ENCODE measurements around the gene CPE.
"Not testable (repeated sequence)": the region's sequence is repeated elsewhere in the genome, so short reads cannot be mapped to it uniquely, and the experiment has no call there.

CPE gene

GRCh38 chr4:165489786-165490185 lies 111.0 kb downstream of the CPE start:
- no peak overlapping the region for H3K4me3 Mint-ChIP-seq

GRCh38 chr4:165492583-165492982 lies 113.8 kb downstream of the CPE start:
- not testable (repeated sequence) for DNase-seq (ENCODE audit: low spot score in 2 of 2); H3K4me1 Mint-ChIP-seq; H3K4me3 Mint-ChIP-seq; H3K36me3 Mint-ChIP-seq; H3K9me3 Mint-ChIP-seq; ATAC-seq; H3K27ac Mint-ChIP-seq

More at GRCh38 chr4:165489786-165490185, 111.0 kb downstream of the CPE start:
- no peaks in the 10 kb centered on the region for H3K9me3 Mint-ChIP-seq
- no peaks in the 10 kb centered on the region for H3K36me3 Mint-ChIP-seq
- no peak for DNase-seq (ENCODE audit: low spot score in 2 of 2)
- no peak overlapping the region for H3K27ac Mint-ChIP-seq
- ATAC-seq, result no peak
- peaks cover 6% of the 10 kb centered on the region for H3K4me1 Mint-ChIP-seq

GRCh38 chr4:165493359-165493758 lies 114.6 kb downstream of the CPE start:
- peaks cover 6% of the 10 kb centered on the region for H3K4me1 Mint-ChIP-seq
- H3K4me3 Mint-ChIP-seq, result peak overlapping the region; percentile 17
- no peaks in the 10 kb centered on the region for H3K9me3 Mint-ChIP-seq
- DNase-seq (ENCODE audit: low spot score in 2 of 2) (peak; percentile 49 to 70), ATAC-seq (peak; percentile 88)
- no peak overlapping the region for H3K27ac Mint-ChIP-seq
- H3K36me3 Mint-ChIP-seq, result no peaks in the 10 kb centered on the region

GRCh38 chr4:165502916-165503907 lies 124.4 kb downstream of the CPE start:
- no peaks in the 10 kb centered on the region for H3K36me3 Mint-ChIP-seq

GRCh38 chr4:165504184-165504583 lies 125.4 kb downstream of the CPE start:
- Mint-ChIP-seq H3K4me3 (no peak overlapping the region), H3K36me3 (no peaks in the 10 kb centered on the region), H3K27ac (no peak overlapping the region), H3K4me1 (peaks cover 6% of the 10 kb centered on the region), H3K9me3 (no peaks in the 10 kb centered on the region)
- DNase-seq (ENCODE audit: low spot score in 2 of 2) (no peak), ATAC-seq (no peak)

More at GRCh38 chr4:165502916-165503907, 124.4 kb downstream of the CPE start:
- peaks cover 6% of the 10 kb centered on the region for H3K4me1 Mint-ChIP-seq
- no peak overlapping the region for H3K27ac Mint-ChIP-seq
- no peak overlapping the region for H3K4me3 Mint-ChIP-seq
- H3K9me3 Mint-ChIP-seq, result no peaks in the 10 kb centered on the region
- DNase-seq (ENCODE audit: low spot score in 2 of 2) (no peak), ATAC-seq (peak; percentile 69)

- H3K4me1 Mint-ChIP-seq, result peaks cover 6% of the 10 kb centered on the region
- no peaks in the 10 kb centered on the region for H3K9me3 Mint-ChIP-seq
- ATAC-seq, result no peak
- H3K36me3 Mint-ChIP-seq, result no peaks in the 10 kb centered on the region
- no peak for DNase-seq (ENCODE audit: low spot score in 2 of 2)
- no peak overlapping the region for H3K4me3 Mint-ChIP-seq
- no peak overlapping the region for H3K27ac Mint-ChIP-seq
Measured at GRCh38 chr4:165505958-165506837, 127.4 kb downstream of the CPE start.

- Mint-ChIP-seq H3K4me3 (no peak overlapping the region), H3K9me3 (no peaks in the 10 kb centered on the region), H3K36me3 (no peaks in the 10 kb centered on the region), H3K4me1 (peaks cover 6% of the 10 kb centered on the region), H3K27ac (no peak overlapping the region)
- ATAC-seq (no peak), DNase-seq (ENCODE audit: low spot score in 2 of 2) (no peak)
Measured at GRCh38 chr4:165506849-165507248, 128.0 kb downstream of the CPE start.

- no peak for DNase-seq (ENCODE audit: low spot score in 2 of 2)
- no peaks in the 10 kb centered on the region for H3K36me3 Mint-ChIP-seq
- no peak overlapping the region for H3K27ac Mint-ChIP-seq
- no peaks in the 10 kb centered on the region for H3K9me3 Mint-ChIP-seq
- ATAC-seq, result no peak
- peaks cover 6% of the 10 kb centered on the region for H3K4me1 Mint-ChIP-seq
- H3K4me3 Mint-ChIP-seq, result no peak overlapping the region
Measured at GRCh38 chr4:165507381-165507780, 128.6 kb downstream of the CPE start.

- Mint-ChIP-seq H3K4me1 (peaks cover 6% of the 10 kb centered on the region), H3K9me3 (no peaks in the 10 kb centered on the region), H3K27ac (no peak overlapping the region), H3K4me3 (no peak overlapping the region), H3K36me3 (no peaks in the 10 kb centered on the region)
- no peak for ATAC-seq
- DNase-seq (ENCODE audit: low spot score in 2 of 2), result no peak
Measured at GRCh38 chr4:165508372-165509120, 129.7 kb downstream of the CPE start.

- H3K9me3 Mint-ChIP-seq, result no peaks in the 10 kb centered on the region
- no peak overlapping the region for H3K4me3 Mint-ChIP-seq
- H3K36me3 Mint-ChIP-seq, result no peaks in the 10 kb centered on the region
- no peak for DNase-seq (ENCODE audit: low spot score in 2 of 2)
- peaks cover 4% of the 10 kb centered on the region for H3K4me1 Mint-ChIP-seq
- no peak for ATAC-seq
- H3K27ac Mint-ChIP-seq, result no peak overlapping the region
Measured at GRCh38 chr4:165512424-165512823, 133.6 kb downstream of the CPE start.

- Mint-ChIP-seq H3K9me3 (no peaks in the 10 kb centered on the region), H3K36me3 (no peaks in the 10 kb centered on the region), H3K27ac (no peak overlapping the region), H3K4me1 (no peaks in the 10 kb centered on the region), H3K4me3 (no peak overlapping the region)
- DNase-seq (ENCODE audit: low spot score in 2 of 2), result no peak
- no peak for ATAC-seq
Measured at GRCh38 chr4:165514739-165515138, 135.9 kb downstream of the CPE start.

- ATAC-seq (no peak), DNase-seq (ENCODE audit: low spot score in 2 of 2) (no peak)
- no peaks in the 10 kb centered on the region for H3K4me1 Mint-ChIP-seq
- no peaks in the 10 kb centered on the region for H3K9me3 Mint-ChIP-seq
- H3K36me3 Mint-ChIP-seq, result no peaks in the 10 kb centered on the region
- no peak overlapping the region for H3K4me3 Mint-ChIP-seq
- H3K27ac Mint-ChIP-seq, result no peak overlapping the region
Measured at GRCh38 chr4:165515201-165515600, 136.4 kb downstream of the CPE start.

- ATAC-seq (no peak), DNase-seq (ENCODE audit: low spot score in 2 of 2) (no peak)
- no peaks in the 10 kb centered on the region for H3K9me3 Mint-ChIP-seq
- H3K27ac Mint-ChIP-seq, result no peak overlapping the region
- H3K4me1 Mint-ChIP-seq, result no peaks in the 10 kb centered on the region
- H3K4me3 Mint-ChIP-seq, result no peak overlapping the region
- no peaks in the 10 kb centered on the region for H3K36me3 Mint-ChIP-seq
Measured at GRCh38 chr4:165516281-165516833, 137.5 kb downstream of the CPE start.

GRCh38 chr4:165517216-165517615 lies 138.4 kb downstream of the CPE start:
- Mint-ChIP-seq H3K36me3 (no peaks in the 10 kb centered on the region), H3K4me3 (no peak overlapping the region), H3K9me3 (no peaks in the 10 kb centered on the region), H3K27ac (no peak overlapping the region), H3K4me1 (no peaks in the 10 kb centered on the region)
- ATAC-seq (no peak), DNase-seq (ENCODE audit: low spot score in 2 of 2) (no peak)

Measured in stimulated activated effector memory CD8-positive, alpha-beta T cell treated with anti-CD3 and anti-CD28 coated beads, Interleukin-12 subunit alpha, Interleukin-12 subunit beta, amount 100 ng/mL, for 72 hours (primary cell).